DOHH2 (cell line): Measurements from ENCODE around the gene PTX4.

Experiments
- CTCF ChIP-seq: fragments of 200-600 bp; sonication (generic); IDR thresholded peaks from one replicate; pipeline ENCODE4 v1.5.1; 2014; ENCODE audit warnings: antibody characterized with exemption, mild to moderate bottlenecking, low read depth, low read length; ENCODE audit not compliant: poor library complexity, severe bottlenecking
- EZH2phosphoT487 ChIP-seq: fragments of 200-600 bp; sonication (generic); IDR thresholded peaks from 2 replicates; pipeline ENCODE4 v1.6.1; 2017; ENCODE audit warnings: borderline replicate concordance, mild to moderate bottlenecking, antibody characterized with exemption, low read length, moderate library complexity, mixed read lengths

GRCh38 chr16:1500465-1501150 lies 11.9 kb upstream of the PTX4 start:
- TF ChIP-seq CTCF (no peak), EZH2phosphoT487 (no peak)
